Common myeloid progenitor, CD34-positive (primary cell): ENCODE measurements around the gene CARD19.
A peak's percentile ranks its signal among the peaks of the same experiment; 100 is the strongest.

ENCODE experiments used
- CTCF ChIA-PET: fragments of 350-600 bp; sonication (Branson Sonifier 250); formaldehyde crosslinking; loops from one replicate; lab custom pipeline; 2021; ENCODE audit warnings: antibody characterized with exemption; lab: Charles Lee
- POLR2A ChIA-PET: fragments of 350-600 bp; sonication (Branson Sonifier 250); formaldehyde crosslinking; loops from one replicate; lab custom pipeline; 2021; ENCODE audit warnings: antibody characterized with exemption; lab: Charles Lee
- DNase-seq, 3 donors: peaks; one replicate each; pipeline versions ENCODE4 v3.0.0 to v3.0.0-alpha.2; 2013
- H3K27ac ChIP-seq, 2 experiments: 1 replicate in 1 of 2; 2 replicates in 1 of 2; pipeline ENCODE4 v1.7.0; 2013; ENCODE audit warnings: inconsistent platforms in 2 of 2, low read length in 2 of 2, mild to moderate bottlenecking in 2 of 2, low read depth in 1 of 2, moderate library complexity in 1 of 2; ENCODE audit not compliant: severe bottlenecking in 2 of 2, insufficient read depth in 1 of 2, poor library complexity in 1 of 2
- H3K27me3 ChIP-seq, 5 experiments: replicated peaks in 2 of 5; 1 replicate in 3 of 5; 2 replicates in 2 of 5; pipeline versions ENCODE4 v1.6.1 to v1.7.0; 2013; ENCODE audit warnings: low read length in 4 of 5, mild to moderate bottlenecking in 2 of 5, moderate library complexity in 2 of 5, inconsistent platforms in 1 of 5; ENCODE audit not compliant: insufficient read depth in 5 of 5, control insufficient read depth in 4 of 5
- H3K36me3 ChIP-seq, 4 experiments: 1 replicate in 2 of 4; 2 replicates in 2 of 4; pipeline versions ENCODE4 v1.6.1 to v1.7.0; 2013; ENCODE audit warnings: low read length in 3 of 4, control low read depth in 1 of 4, mild to moderate bottlenecking in 1 of 4; ENCODE audit not compliant: control insufficient read depth in 4 of 4, insufficient read depth in 4 of 4
- H3K4me1 ChIP-seq, 4 experiments: 1 replicate in 3 of 4; 2 replicates in 1 of 4; pipeline versions ENCODE4 v1.6.1 to v1.7.1; 2013; ENCODE audit warnings: low read length in 3 of 4, mild to moderate bottlenecking in 3 of 4, control low read depth in 1 of 4, inconsistent platforms in 1 of 4, moderate library complexity in 1 of 4; ENCODE audit not compliant: control insufficient read depth in 4 of 4, insufficient read depth in 4 of 4; ENCODE audit errors: control extremely low read depth in 1 of 4
- H3K4me3 ChIP-seq, 7 experiments: 1 replicate in 4 of 7; 2 replicates in 3 of 7; pipeline versions ENCODE4 v1.5.1 to v1.7.0; 2013; ENCODE audit warnings: mild to moderate bottlenecking in 7 of 7, low read length in 6 of 7, moderate library complexity in 6 of 7, inconsistent platforms in 2 of 7, low read depth in 2 of 7, control low read depth in 1 of 7; ENCODE audit not compliant: insufficient read depth in 4 of 7, control insufficient read depth in 1 of 7; ENCODE audit errors: extremely low read depth in 1 of 7
- H3K9me3 ChIP-seq, 5 experiments: 1 replicate in 4 of 5; 2 replicates in 1 of 5; pipeline versions ENCODE4 v1.6.1 to v1.7.1; 2013; ENCODE audit warnings: low read length in 4 of 5, mild to moderate bottlenecking in 2 of 5, inconsistent platforms in 1 of 5, low read depth in 1 of 5, moderate library complexity in 1 of 5; ENCODE audit not compliant: control insufficient read depth in 4 of 5, insufficient read depth in 2 of 5; ENCODE audit errors: control extremely low read depth in 1 of 5
- WGBS: methylation state at CpG from one replicate; pipeline ENCODE4 v1.1.5; 2013; ENCODE audit not compliant: insufficient coverage; 5-methylcytosine and 5-hydroxymethylcytosine counted together

CARD19 gene

DNA sequence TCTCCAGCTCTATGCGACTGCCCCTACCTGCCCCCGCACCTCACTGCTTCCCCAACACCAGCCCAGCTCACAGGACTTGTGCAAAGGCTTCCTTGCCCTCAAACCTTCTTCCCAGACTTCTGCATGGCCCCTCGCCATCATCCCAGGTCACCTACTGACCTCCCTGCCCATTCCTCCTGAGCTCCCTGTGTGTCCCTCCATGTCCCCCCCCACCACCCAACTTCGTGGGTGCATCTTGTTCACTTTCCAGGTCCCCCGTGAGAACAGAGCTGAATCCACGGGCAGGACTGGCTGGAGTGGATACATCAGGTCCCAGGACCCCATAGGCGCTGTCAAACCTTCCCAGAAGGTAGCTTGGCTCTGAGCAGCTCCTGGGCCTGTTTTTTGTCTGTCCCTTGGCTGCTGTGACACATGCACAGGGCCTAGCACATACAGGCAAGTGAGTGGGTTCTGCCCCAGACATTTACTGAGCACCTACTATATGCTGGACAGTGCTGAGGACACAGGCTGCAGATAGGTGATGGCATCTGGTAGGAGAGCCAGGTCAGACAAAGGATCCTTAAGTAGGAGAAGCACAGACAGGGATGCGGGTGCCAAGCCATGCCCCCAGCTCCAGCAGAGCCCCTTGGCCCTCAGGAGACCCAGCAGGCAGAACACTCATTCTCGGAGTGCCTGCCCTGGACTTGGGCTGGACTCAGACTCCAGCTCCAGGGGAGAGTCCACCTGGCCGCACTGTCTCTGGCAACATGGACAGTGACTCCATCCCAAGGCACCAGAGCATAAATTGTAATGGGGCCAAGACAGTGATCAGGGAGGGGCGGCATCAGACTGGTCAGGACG is 23.1 kb downstream of the CARD19 start:
- POLR2A ChIA-PET, result interaction anchor here (1.4 to 1.9 kb wide), 3 partner anchors 10 to 25 kb away, joined by 4 to 6 read pairs (median 5); partner anchors contain the start of gene NINJ1
- WGBS, result 95% methylated on average over 12 of the region's 12 CpGs
- Histone ChIP-seq H3K9me3 (no peaks in the 10 kb centered on the region), H3K4me1 (peaks cover 0 to 60% (median 54%) of the 10 kb centered on the region in 4 experiments), H3K36me3 (peaks cover 0 to 23% (median 14%) of the 10 kb centered on the region in 4 experiments), H3K27me3 (no peaks in the 10 kb centered on the region), H3K4me3 (no peak overlapping the region), H3K27ac (no peak overlapping the region)
- DNase-seq, result no peak
- CTCF ChIA-PET, result interaction anchor here (0.7 to 7.6 kb wide), 16 partner anchors 10 to 186 kb away, joined by 3 to 76 read pairs (median 5); partner anchors contain the start of gene NINJ1

DNA sequence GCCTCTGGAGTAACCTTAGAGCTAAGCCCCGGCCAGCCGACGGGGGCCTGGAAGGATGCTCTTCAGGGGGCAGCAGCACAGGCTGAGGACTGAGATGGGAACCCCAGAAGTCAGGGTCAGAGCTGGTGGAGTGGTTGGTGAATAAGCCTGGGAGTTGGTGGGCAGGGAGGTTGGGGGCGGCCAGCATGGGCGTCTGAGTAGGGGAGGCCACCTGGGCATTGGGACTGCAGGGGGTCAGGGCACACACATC is 23.6 kb downstream of the CARD19 start:
- ChIA-PET POLR2A (interaction anchor here (1.4 to 2.0 kb wide), 4 partner anchors 11 to 25 kb away, joined by 4 to 9 read pairs (median 6); partner anchors contain the start of gene NINJ1), CTCF (interaction anchor here (0.9 to 7.6 kb wide), 14 partner anchors 10 to 183 kb away, joined by 3 to 76 read pairs (median 5); partner anchors contain the start of gene NINJ1)
- Histone ChIP-seq H3K4me3 (peak overlapping the region in 1 of 7 experiments; percentile 34), H3K27me3 (no peaks in the 10 kb centered on the region), H3K4me1 (peaks cover 0 to 54% (median 50%) of the 10 kb centered on the region in 4 experiments), H3K9me3 (no peaks in the 10 kb centered on the region), H3K36me3 (peaks cover 0 to 20% (median 13%) of the 10 kb centered on the region in 4 experiments), H3K27ac (no peak overlapping the region)
- no peak for DNase-seq
- 71% methylated on average over 4 of the region's 5 CpGs for WGBS

DNA sequence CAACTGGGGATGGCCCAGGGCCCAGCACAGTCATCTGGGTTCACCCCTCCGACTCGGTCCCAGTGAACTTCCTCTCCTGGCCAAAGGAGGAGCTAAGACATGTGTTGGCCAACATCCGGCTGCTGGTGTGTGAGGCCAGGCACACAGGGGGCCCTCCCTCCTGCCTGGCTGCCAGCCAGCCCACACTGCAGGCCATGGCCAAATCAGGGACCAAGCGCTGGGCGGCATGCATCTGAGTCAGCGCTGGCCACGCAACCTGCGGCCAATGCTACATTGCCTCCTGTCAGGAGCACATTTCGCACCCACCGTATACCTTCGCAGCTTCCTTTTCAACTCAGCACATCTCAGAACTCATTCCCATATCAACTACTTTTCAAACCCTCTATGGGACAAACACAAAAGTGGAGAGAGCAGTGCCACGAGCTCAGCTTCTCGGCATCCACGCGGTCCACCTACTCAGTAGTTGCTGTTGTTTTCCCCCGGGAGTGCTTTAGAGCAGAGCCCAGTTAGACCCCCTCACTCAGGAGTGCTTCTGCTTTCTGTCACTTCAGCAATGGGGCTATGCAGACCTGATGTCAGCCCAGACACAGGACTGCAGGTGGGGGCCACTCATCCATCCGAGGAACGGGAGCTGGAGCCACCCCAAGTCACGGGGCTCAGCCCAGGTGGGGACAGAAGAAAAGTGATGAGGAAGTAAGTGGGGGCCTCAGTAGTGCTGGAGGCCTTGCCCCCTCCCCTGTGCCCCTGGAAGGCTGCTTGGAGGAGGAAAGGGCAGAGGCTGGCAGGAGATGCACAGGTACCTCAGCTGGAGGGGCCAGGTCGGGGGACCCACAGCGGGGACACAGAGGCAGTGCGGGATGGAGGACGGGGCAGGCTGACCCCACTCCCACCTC is 24.2 kb downstream of the CARD19 start:
- peaks cover 0 to 25% (median 15%) of the 10 kb centered on the region in 4 experiments for H3K36me3 ChIP-seq
- no peaks in the 10 kb centered on the region for H3K27me3 ChIP-seq
- ChIA-PET CTCF (interaction anchor here (0.9 to 7.6 kb wide), 14 partner anchors 9 to 183 kb away, joined by 3 to 76 read pairs (median 5); no protein-coding TSS in a partner anchor), POLR2A (interaction anchor here (1.4 to 2.0 kb wide), 4 partner anchors 10 to 24 kb away, joined by 4 to 9 read pairs (median 6); partner anchors contain the start of gene NINJ1)
- peak overlapping the region in 3 of 7 experiments; percentile 25 to 40 (median 34) for H3K4me3 ChIP-seq
- H3K4me1 ChIP-seq, result peaks cover 0 to 48% (median 46%) of the 10 kb centered on the region in 4 experiments
- H3K9me3 ChIP-seq, result no peaks in the 10 kb centered on the region
- peak overlapping the region in 1 of 2 experiments; percentile 49 for H3K27ac ChIP-seq
- 7% methylated on average over 21 of the region's 23 CpGs for WGBS
- DNase-seq, result peak; percentile 77 to 89 (median 86)

DNA sequence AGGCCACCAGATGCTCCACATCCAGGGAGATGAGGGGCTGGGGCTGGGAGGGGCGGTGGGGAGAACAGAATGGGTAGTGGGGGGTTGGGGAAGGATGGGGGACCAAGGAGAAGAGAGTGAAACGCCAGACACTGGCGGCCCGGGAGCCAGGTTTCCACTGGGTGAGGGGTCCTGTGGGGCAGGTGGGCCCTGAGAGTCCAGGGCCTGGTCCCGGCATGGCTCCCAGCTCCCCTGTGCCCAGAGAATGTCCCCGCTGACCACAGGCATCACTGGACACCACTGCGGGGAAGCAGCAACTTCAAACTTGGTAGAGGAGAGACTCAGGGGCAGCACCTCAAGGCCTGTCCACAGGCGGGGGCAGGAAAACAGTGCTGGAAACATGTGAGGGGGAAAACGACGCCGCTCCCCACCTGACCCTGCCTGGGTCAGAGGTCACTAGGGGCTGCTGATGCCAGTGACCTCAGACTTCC is 24.9 kb downstream of the CARD19 start:
- H3K4me1 ChIP-seq, result peaks cover 0 to 50% (median 48%) of the 10 kb centered on the region in 4 experiments
- no peaks in the 10 kb centered on the region for H3K9me3 ChIP-seq
- H3K36me3 ChIP-seq, result peaks cover 0 to 28% (median 16%) of the 10 kb centered on the region in 4 experiments
- peak overlapping the region in 1 of 2 experiments; percentile 49 for H3K27ac ChIP-seq
- no peaks in the 10 kb centered on the region for H3K27me3 ChIP-seq
- peak overlapping the region in 1 of 7 experiments; percentile 34 for H3K4me3 ChIP-seq
- ChIA-PET POLR2A (interaction anchor here (1.5 to 2.0 kb wide), 3 partner anchors 10 to 23 kb away, joined by 5 to 9 read pairs (median 6); partner anchors contain the start of gene NINJ1), CTCF (interaction anchor here (1.1 to 7.6 kb wide), 7 partner anchors 9 to 68 kb away, joined by 3 to 76 read pairs (median 5); no protein-coding TSS in a partner anchor)
- no peak for DNase-seq
- 100% methylated on average over 2 of the region's 11 CpGs for WGBS

DNA sequence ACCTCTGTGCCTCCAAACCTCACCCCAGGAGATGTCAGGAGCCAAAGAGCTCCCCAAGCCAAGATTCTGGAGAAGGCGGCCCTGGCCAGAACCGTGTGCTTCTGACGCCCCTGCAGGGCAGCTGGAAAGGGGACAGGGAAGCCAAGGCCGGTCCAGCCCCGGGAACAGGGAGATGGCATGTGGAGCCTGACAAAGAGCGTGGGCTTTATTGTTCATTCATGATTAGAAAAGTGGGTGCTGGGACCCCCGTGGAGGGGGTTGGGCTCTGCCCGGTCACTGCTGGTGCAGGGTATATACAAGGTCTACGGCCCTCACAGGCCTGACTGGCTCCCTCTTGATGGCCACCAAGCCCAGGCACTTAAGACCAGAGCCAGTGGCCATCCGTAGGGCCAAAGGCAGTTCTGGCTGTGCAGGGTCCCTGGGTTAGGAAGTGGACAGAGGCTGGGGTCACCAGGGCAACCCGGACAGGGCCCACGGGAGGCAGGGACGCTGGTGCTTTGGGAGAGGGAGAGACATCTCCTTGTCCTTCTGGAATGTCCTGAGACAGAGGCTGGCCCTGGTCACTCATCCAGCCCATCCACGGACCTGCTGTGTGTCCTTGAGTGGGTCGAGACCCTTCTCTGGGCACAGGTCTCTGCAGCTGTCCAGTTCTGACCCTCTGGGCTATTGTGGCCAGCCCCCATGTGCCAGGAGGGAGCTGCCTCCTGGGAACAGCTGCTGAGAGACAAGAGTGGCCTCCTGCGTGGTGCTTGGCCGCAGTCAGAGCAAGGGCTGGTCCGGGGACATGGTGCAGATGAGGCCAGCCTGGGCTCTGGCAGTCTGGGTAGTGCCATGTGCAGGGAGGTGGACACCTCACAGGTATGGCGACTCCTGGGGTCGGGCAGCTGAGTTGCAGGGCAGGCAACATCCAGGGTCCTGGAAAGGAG is 25.6 kb downstream of the CARD19 start:
- Histone ChIP-seq H3K27me3 (no peaks in the 10 kb centered on the region), H3K27ac (peak overlapping the region in 1 of 2 experiments; percentile 49), H3K4me3 (no peak overlapping the region), H3K4me1 (peaks cover 0 to 50% (median 48%) of the 10 kb centered on the region in 4 experiments), H3K36me3 (peaks cover 0 to 28% (median 16%) of the 10 kb centered on the region in 4 experiments), H3K9me3 (no peaks in the 10 kb centered on the region)
- ChIA-PET CTCF (interaction anchor here (1.1 to 7.6 kb wide), 5 partner anchors 8 to 18 kb away, joined by 3 to 76 read pairs (median 8); partner anchors contain the start of gene NINJ1), POLR2A (interaction anchor here (1.9 to 2.0 kb wide), 2 partner anchors 9 to 12 kb away, joined by 6 to 9 read pairs; partner anchors contain the start of gene NINJ1)
- no peak for DNase-seq
- 95% methylated on average over 18 of the region's 20 CpGs for WGBS
